T-helper 2 cell treated with Interferon-gamma antibody and Interleukin-4, amounts not matched to agents 100 ng/mL and 5 ng/mL, for 36 hours (primary cell): Measurements from ENCODE around the gene RHBDL2. TPM values are rescaled to one million over a fixed set of nuclear protein-coding genes. Genes with fewer than 3 reads are reported as not detected.

Source experiments
- total RNA-seq: library from RNA; stranded (reverse); gene quantifications from 2 replicates; pipeline ENCODE4 v1.2.3, GENCODE V29; 2022

The RHBDL2 gene
- total RNA-seq, 1 donor from 2014 or later: not detected

Other genes with a start within 250 kb of the RHBDL2 start
- 15.9 TPM in 2 replicates for gene RRAGC, start 82.1 kb downstream of the RHBDL2 start, total RNA-seq
- gene MYCBP, start 68.5 kb downstream of the RHBDL2 start, total RNA-seq: 34.5 and 51.5 TPM in 2 replicates
- gene GJA9, start 60.2 kb downstream of the RHBDL2 start, total RNA-seq: not detected in 2 replicates
- gene AKIRIN1, start 49.4 kb upstream of the RHBDL2 start, total RNA-seq: 55.4 and 60.5 TPM in 2 replicates
- gene NDUFS5, start 84.5 kb upstream of the RHBDL2 start, total RNA-seq: 134 and 140 TPM in 2 replicates